GM21723 (cell line): ENCODE results near the gene ZNF668.
"Not testable (repeated sequence)": the region's sequence is repeated elsewhere in the genome, so short reads cannot be mapped to it uniquely, and the experiment has no call there.

ENCODE experiments used
- ATAC-seq: cut with Tn5 transposase; IDR thresholded peaks from one replicate; pipeline ENCODE4 v1.9.1; 2021; ENCODE audit warnings: mild to moderate bottlenecking, moderate library complexity; ENCODE audit not compliant: unreplicated experiment

ZNF668 gene

GRCh38 chr16:31100876-31101641, 27.0 kb upstream of the ZNF668 start:
- ATAC-seq: not testable (repeated sequence)

DNA sequence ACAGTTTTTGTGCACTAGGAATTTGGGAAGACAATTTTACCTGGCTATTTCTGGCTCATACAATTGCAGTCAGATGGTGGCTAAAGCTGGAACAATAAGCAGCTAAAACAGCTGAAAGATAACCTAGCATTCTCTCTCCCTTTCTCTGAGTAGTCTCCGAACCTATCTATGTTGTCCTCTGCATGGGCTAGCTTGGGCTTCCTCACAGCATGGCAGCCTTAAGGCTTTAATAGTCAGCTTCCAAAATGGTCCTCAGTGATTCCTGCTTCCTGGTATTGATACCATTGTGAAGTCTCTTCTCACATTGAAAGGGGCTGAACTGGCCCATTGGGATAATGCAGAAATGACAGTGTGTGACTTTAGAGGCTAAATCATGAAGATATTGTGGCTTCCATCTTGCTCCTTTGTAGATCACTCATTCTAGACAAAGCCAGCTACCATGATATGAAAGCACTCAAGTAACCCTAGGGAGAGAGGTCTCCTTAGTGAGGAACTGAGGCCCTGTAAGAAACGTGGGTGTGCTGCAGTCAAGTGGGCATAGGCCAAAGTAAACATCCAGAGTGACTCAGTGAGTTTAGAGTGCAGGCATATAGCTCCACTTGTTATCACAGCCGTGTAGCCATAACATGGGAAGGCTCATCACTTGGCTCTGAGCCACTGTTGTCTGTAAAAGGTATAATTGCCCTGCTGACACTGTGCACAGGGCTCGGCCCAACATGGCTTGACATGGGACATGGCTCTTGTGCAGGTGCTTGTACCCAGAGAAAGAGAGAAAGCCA, 26.0 kb upstream of the ZNF668 start:
- no peak for ATAC-seq

GRCh38 chr16:31094424-31095120, 20.5 kb upstream of the ZNF668 start, which contains the start of gene VKORC1:
Gene VKORC1, minus strand, starts transcription at chr16:31094797. Its CDS starts 68 bp downstream, at chr16:31094729.
- peak; percentile 89 for ATAC-seq

DNA sequence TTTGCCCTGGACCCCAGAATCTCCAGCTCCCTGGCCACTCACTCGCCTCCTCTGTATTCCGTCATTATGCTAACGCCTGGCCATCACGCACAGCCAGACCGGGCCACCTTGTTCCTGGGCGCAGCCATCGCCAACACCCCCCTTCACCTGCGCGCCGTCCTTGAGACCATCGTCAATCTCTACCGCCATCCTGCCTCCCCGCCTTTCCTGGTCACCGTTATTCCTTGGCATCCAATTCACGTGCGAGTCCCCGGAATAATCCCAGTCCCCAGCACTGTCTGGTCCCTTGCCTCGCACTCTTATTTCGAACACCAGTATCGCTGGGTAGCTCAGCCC, 20.0 kb upstream of the ZNF668 start:
- peak; percentile 2 for ATAC-seq

DNA sequence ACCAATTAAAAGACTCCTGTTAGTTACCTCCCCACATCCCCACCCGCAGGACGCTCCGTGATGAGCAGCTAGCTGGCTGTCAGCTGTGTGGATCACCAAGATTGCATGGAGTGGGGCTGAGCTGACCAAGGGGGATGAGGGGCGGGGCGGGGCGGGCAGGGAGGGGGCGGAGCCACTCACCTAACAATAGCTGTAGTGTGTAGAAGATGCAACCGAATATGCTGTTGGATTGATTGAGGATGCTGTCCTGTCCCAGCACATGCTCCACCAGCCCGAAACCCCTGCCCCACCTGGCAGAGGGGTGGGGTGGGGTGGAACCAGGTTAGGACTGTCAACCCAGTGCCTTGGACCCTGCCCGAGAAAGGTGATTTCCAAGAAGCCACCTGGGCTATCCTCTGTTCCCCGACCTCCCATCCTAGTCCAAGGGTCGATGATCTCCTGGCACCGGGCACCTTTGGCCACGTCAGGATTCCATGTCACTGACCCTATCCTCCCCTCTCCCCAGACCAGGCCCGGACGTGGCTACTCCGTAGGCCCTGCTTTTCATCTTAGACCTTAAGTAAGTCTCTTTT, 19.2 kb upstream of the ZNF668 start:
- no peak for ATAC-seq

GRCh38 chr16:31092330-31092729, 18.3 kb upstream of the ZNF668 start:
- no peak for ATAC-seq

DNA sequence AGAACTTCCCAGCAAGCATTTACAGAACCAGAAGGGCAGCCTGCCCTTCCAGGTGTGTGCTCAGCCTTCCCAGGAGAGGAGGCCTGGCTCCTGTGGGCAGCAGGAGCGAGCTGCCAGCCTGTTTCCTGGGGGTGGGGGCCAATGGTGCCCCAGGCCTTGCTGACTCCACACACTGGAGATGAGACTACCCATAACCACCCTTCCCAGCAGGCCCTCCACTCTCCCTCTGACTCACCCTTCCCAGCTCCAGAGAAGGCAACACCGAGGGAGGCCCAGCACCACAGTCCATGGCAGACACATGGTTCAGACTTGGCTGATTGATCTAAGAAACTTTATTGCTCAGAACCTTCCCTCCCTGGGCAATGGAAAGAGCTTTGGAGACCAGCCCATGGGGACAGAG, 16.5 kb upstream of the ZNF668 start:
- ATAC-seq: no peak

GRCh38 chr16:31089199-31089598, 15.2 kb upstream of the ZNF668 start:
- no peak for ATAC-seq

GRCh38 chr16:31088459-31089183, 14.6 kb upstream of the ZNF668 start, which contains the start of gene PRSS53:
Gene PRSS53, minus strand, starts transcription at chr16:31088943. Its CDS starts 134 bp downstream, at chr16:31088809.
- no peak for ATAC-seq

DNA sequence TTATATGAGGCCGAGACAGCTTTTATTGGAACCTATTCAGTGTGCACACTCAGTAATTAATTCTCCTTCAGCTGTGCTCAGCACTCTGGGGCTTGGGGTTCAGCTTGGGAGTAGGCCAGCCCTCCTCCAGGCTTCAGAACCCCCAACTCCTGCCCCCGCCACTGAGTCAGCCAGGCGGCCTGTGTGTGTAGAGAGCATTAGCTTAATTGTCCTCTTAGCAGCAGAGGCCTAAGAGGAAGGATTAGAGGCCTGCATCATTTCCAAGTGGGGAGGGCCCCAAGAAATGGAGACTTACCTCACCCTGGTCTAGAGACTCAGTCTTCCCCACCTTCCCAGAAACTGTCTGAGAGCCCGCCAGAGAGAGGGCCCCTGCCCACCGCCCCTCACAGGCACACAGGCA, 13.9 kb upstream of the ZNF668 start:
- ATAC-seq: no peak

DNA sequence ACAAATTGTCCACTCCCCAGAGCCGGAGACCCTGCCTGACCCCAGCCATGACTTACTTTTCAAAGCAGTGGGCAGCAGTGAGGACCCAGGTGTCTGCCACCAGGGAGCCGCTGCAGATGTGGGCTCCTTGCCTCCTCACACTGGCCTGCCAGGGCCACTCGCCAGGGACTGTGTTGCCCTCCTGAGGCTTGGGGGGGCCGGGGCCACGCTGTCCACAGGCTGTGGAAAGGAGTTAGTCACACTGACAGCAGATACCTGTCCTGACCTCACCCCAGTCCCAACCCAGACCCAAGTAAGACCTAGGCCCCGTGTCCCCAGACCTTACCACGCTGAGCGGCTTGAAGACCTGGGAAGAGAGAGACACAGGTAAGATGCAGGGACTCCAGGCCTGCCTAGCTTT, 13.4 kb upstream of the ZNF668 start:
- ATAC-seq: no peak

- no peak for ATAC-seq
Observed at GRCh38 chr16:31086629-31086906, 12.5 kb upstream of the ZNF668 start.

DNA sequence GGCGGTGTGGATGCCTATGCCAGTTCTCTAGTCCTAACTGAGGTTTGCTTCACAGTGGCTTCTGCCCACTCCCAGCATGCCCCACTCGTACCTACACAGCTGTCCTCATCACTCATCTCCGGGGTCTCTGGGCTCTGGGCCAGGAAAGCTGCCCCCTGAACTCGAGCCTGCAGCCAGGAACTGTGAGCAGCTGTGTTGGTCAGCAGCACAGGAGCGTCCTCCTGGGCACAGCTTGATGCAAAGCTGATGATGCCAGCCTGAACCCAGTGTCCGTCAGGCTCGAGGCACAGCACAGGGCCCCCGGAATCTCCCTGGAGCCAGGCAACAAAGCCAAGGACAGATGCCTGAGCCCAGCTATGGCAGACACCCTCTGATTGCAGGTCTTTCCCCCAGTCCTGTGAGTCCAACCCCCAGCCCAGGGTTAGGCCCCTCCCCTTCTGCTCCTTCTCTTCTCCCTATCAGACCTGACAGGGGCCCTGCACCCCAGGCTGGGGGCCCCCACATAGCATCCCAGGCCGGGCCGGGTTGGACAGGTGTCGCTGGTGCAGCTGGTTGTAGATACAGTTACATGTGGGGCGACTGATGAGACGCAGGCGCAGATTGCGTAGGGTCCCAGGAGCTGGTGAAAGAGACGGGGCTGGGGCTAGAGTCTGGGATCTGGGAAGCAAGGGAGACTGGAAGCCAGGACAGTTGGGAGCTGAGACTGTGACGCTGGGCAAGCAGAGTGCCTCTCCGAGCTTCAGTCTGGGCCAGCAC, 12.0 kb upstream of the ZNF668 start:
- no peak for ATAC-seq

DNA sequence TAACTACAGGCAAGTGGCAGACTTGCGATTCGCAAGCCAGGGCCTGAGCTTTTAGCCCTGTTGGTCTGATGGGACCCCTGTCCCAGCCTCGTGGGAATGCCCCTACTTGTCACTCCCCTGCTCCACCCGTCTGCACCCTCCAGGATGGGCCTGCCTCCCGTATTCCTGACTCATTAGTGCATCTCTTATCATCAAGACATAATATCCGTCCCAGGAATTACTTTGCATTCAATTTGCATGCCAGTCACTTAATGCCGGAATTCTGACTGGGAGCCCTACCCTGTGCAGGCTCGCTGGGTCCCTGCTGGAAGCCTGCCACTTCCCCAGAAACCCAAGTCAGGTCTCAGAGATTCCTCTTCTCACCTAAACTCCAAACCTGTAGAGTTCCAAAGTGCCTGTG, 11.4 kb upstream of the ZNF668 start:
- no peak for ATAC-seq

- no peak for ATAC-seq
Observed at GRCh38 chr16:31084584-31085302, 10.7 kb upstream of the ZNF668 start.

- no peak for ATAC-seq
Observed at GRCh38 chr16:31083981-31084380, 9.9 kb upstream of the ZNF668 start.

DNA sequence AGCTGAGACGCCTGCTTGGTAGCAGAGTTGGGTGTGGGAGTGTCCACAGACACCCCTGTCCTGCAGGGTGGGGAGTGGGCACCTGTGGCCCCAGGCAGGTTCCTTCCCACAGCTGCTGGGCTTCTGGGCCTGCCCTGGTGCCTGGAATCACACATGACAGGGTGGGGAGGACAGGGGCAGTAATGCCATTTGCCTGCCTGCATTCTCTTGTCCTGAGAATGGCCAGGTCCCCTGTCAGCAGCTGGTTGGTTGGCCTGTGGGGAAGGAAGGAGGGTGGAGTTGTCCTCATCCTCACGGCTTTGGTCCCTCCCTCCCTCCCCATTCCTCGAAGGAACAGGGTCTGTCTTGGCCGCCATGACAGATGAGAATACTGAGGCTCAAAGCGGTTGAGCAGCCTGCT, 9.5 kb upstream of the ZNF668 start:
- ATAC-seq: no peak

GRCh38 chr16:31083081-31083480, 9.0 kb upstream of the ZNF668 start:
- no peak for ATAC-seq

DNA sequence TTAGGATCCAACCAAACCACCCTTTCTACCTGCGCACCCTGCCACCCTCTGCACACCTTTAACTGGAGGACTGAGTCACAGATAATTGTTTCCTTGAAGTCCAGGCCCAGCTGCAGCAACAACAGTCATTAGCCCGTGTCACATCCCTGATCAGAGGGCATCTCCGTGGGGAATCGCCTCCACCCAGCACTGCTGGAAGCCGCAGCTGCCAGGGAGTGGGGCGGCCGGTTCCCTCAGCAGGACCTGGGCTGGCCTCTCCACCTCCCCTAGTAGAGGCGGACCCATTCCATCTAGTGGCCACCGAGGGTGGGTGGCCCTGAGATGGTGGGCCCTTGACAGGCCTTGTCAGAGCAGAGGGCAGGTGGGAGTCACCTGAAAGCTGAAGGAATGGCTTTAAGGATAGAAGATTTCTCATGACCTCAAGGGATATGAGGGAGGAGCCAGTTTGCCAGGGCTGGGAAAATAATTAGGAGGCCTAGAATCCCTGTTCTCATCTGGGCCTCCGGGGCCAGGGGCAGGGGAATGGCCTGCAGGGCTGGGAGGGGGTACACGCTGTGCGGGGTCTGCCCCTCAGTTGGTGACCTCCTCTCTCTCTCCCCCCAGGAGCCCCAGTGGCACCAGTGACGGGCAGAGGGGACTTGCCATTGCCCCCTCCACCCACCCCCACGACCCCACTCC, 8.5 kb upstream of the ZNF668 start:
- no peak for ATAC-seq
